22Rv1 (cell line): Measurements from ENCODE around the gene EPHA3.
A peak's percentile ranks its signal among the peaks of the same experiment; 100 is the strongest.

Experiments used
- H3K27ac ChIP-seq: fragments of 450-650 bp; 2 replicates; pipeline ENCODE4 v1.5.1; 2017
- ZFX ChIP-seq: fragments of 450-650 bp; IDR thresholded peaks from 2 replicates; pipeline ENCODE4 v1.6.1; 2017; ENCODE audit warnings: antibody characterized with exemption, borderline replicate concordance
- TF ChIP-seq, protein P1 (sequence below): fragments of 450-650 bp; IDR thresholded peaks from 2 replicates; pipeline ENCODE4 v1.5.1; 2017; ENCODE audit warnings: mild to moderate bottlenecking

The EPHA3 gene

DNA sequence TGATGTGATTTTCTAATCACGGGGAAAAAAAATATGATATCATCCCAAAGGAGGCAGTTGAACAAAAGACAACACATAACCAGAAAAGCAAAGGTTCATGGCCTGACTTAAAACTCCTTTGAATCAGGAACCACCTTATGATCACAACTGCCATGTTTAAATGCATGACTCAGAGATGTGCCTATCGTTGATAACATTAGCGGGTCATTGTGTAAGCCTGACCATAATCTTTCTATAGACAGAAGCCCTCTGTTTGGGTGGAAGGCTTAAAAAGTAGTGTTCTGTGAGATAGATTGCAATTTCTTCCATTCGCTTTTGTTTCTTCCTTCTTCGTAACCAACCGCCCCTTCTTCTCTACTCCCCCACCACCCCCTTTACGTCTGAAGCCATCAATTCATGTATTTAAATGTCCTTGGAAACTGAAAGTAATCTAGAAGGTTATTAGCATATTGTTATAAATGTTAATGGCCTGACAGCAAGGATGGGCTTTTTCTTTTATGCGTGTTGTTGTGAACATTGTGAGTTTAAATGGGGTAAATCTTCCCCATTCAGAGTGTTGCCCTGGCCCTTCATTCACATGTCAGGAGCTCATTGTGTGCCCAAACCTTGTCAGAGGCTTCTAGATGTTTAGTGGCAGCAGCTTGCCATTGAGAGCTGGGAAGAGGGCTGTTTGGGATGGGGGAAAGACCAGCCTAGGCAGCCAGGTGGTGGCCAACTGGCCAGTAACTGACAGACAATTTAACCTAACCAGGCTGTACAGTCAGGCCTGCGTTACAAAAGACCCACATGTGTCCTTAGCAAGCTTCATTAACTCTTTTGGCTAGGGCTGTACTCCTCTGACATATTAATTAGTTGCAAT is 64.5 kb downstream of the EPHA3 start:
- no peak for TF ChIP-seq ZFX
- no peak overlapping the region for H3K27ac ChIP-seq

- TF ChIP-seq, protein P1, sequence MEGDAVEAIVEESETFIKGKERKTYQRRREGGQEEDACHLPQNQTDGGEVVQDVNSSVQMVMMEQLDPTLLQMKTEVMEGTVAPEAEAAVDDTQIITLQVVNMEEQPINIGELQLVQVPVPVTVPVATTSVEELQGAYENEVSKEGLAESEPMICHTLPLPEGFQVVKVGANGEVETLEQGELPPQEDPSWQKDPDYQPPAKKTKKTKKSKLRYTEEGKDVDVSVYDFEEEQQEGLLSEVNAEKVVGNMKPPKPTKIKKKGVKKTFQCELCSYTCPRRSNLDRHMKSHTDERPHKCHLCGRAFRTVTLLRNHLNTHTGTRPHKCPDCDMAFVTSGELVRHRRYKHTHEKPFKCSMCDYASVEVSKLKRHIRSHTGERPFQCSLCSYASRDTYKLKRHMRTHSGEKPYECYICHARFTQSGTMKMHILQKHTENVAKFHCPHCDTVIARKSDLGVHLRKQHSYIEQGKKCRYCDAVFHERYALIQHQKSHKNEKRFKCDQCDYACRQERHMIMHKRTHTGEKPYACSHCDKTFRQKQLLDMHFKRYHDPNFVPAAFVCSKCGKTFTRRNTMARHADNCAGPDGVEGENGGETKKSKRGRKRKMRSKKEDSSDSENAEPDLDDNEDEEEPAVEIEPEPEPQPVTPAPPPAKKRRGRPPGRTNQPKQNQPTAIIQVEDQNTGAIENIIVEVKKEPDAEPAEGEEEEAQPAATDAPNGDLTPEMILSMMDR = no peak
- TF ChIP-seq ZFX = no peak
- no peak overlapping the region for H3K27ac ChIP-seq
Measured at GRCh38 chr3:89173546-89173945, 66.1 kb downstream of the EPHA3 start.

- no peak for TF ChIP-seq ZFX
- TF ChIP-seq, protein P1 = no peak
- H3K27ac ChIP-seq = peak overlapping the region; percentile 20; the same call in 1 of the 2 replicates
Measured at GRCh38 chr3:89179355-89180001, 72.1 kb downstream of the EPHA3 start.

- H3K27ac ChIP-seq = peak overlapping the region; percentile 20
- TF ChIP-seq, protein P1 = no peak
- TF ChIP-seq ZFX = no peak
Measured at GRCh38 chr3:89180334-89180733, 72.9 kb downstream of the EPHA3 start.

DNA sequence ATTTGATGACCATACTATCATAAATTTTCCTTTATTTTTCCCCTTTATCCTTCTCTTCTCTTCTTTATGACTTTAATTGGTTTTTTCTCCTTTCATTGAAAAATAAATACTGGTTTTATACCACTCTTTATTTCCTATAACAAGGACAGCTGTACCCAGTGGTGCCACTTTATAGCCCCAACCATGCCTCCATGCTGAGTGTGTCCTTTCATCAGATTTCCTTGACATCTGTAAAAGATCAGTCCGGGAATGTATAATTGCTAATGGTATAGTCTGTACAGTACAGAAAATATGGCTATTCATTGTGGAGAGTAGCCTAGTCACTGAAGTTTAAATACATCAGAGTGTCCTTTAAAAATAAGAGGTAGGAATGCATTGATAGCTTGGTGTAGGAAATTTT is 74.6 kb downstream of the EPHA3 start:
- no peak overlapping the region for H3K27ac ChIP-seq
- no peak for TF ChIP-seq ZFX
- TF ChIP-seq, protein P1 = no peak

- H3K27ac ChIP-seq = peak overlapping the region; percentile 36
- TF ChIP-seq ZFX = no peak
- TF ChIP-seq, protein P1 = no peak
Measured at GRCh38 chr3:89184151-89184995, 77.0 kb downstream of the EPHA3 start.

DNA sequence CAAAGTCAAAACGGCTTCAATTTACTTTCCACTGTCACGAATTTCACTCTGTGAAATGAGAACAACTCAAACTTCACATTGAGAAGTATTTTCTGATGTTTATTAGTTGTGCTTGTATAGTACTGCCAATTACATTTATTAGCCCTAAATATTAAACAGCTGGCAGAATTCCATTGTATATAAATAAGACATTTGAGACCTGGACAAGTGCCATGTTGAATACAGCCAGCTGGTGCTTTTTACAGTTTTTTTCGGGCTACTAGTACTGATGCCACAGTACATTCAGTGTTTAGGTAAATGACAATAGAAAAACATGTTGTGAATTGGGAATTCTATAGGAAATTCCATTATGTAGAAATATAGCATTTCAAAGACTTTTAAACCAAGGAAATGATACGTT is 79.0 kb downstream of the EPHA3 start:
- no peak overlapping the region for H3K27ac ChIP-seq
- no peak for TF ChIP-seq ZFX
- TF ChIP-seq, protein P1 = no peak
